HG02642 (cell line): ENCODE measurements around the gene CLMN.
"Not testable (repeated sequence)": the region's sequence is repeated elsewhere in the genome, so short reads cannot be mapped to it uniquely, and the experiment has no call there.

Experiments used
- ATAC-seq: cut with Tn5 transposase; IDR thresholded peaks from one replicate; pipeline ENCODE4 v1.9.1; 2021; ENCODE audit warnings: mild to moderate bottlenecking; ENCODE audit not compliant: unreplicated experiment, poor library complexity

Gene CLMN

DNA sequence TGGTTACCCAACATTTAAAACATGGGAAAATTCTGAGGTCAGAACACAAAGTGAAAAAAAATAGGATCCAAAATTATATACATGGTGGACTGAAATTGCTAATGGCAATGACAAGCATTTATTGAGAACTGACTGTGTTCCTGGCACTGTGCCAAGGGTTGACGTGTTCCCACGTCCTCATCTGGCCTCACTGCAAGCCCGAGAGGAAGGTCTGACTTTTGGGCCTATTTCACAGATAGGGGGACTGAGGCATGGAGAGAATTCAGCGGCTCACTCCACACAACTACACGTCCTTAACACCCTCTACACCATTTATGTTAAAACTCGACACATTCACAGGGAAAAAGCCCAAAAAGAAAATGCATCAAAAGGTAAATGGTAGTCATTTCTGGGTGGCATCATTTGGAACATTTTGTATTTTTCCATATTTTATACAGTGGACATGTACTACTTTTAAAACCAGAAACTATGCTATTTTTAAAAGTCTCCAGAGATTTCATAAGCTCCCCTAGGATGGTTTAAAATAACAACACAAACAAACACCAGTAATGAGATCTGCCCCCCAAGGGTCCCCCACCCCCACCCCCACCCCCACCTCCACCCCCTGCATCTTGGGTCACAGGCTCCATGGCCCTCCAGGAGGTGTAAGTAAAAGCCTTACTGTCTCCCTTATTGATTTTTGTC is 27.7 kb downstream of the CLMN start:
- no peak for ATAC-seq

- ATAC-seq, result no peak
These were observed 28.8 kb downstream of the CLMN start for GRCh38 chr14:95290871-95291431.

GRCh38 chr14:95290021-95290420 is 29.7 kb downstream of the CLMN start:
- ATAC-seq, result no peak

DNA sequence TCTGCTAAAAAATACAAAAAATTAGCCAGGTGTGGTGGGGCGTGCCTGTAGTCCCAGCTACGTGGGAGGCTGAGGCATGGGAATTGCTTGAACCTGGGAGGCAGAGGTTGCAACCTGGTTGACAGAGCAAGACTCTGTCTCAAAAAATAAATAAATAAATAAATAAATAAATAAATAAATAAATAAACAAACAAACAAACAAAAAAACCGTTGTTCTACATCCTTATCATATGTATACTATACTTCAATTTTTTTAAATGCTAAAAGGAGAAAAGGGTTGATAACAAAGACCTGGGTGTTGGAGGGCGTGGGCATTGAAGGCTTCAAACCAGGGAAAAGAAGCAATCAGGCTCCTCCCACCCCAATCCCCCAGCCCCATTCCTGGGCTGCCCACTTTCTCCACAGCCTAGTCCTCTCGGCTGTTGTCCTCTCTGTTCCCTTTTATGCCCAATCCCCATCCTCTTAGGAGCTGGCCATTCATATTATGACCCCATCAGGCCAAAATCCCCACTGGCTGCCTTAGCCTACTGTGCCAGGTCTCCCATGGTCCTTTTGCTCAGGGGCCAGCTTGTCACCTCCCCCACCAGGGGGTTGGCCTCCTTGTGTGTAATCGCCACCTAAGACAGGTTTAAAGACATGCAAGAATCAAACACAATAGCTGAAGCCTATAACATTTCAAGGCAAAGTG is 30.2 kb downstream of the CLMN start:
- no peak for ATAC-seq

DNA sequence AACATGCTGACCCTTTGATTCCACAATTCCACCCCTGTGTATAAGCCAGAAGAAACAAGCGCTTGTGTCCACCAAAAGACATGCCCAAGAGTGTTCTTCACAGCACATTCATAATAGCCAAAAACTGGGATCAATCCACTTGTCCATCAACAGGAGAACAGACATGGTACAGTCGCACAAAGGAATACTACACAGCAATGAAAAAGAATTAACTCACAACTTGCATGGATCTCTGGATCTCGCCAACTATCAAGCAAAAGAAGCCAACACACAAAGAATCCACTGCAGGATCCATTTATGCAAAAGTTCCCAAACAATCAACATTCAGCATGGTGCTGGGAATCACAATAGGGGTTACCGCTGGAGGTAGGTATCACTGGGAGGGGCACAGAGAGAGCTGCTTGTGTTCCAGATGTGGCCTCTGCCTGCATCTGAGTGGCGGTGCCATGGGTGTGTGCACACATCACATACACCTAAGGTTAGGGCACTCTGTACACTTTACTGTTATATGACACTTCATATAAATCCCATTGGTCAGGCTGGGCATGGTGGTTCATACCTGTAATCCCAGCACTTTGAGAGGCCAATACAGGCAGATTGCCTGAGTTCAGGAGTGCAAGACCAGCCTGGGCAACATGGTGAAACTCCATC is 30.9 kb downstream of the CLMN start:
- no peak for ATAC-seq

- ATAC-seq, result no peak
These were observed 32.4 kb downstream of the CLMN start for GRCh38 chr14:95287176-95287754.

- no peak for ATAC-seq
These were observed 33.1 kb downstream of the CLMN start for GRCh38 chr14:95286645-95287044.

DNA sequence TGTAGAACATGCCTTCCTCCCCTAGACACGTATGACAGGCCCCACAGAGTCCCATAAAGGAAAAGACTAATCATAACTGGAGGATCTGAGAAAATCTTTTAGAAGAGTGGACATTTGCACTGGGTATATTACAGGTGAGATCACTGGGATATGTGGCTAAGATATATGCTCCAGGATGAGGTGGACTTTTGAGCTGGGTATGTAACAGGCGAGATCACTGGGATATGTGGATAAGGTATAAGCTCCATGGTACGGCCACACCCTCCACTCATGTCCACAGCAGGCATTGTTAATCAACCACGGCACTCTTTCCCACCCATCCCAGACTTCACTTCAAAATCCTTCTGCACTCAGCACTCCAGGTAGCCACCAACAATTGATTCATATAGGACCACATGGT is 34.1 kb downstream of the CLMN start:
- ATAC-seq, result no peak

DNA sequence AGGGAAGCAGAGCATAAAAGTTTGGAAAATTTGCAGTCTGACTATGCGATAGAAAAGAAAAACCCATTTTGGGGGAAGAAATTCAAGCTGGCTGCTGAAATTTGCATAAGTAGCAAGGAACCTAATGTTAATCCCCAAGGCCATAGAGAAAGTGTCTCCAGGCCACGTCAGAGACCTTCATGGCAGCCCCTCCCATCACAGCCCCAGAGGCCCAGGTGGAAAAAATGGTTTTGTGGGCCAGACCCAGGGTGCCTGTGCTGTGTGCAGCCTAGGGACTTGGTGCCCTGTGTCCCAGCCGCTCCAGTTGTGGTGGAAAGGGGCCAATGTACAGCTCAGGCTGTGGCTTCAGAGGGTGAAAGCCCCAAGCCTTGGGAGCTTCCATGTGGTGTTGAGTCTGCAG is 35.9 kb downstream of the CLMN start:
- ATAC-seq, result not testable (repeated sequence)

DNA sequence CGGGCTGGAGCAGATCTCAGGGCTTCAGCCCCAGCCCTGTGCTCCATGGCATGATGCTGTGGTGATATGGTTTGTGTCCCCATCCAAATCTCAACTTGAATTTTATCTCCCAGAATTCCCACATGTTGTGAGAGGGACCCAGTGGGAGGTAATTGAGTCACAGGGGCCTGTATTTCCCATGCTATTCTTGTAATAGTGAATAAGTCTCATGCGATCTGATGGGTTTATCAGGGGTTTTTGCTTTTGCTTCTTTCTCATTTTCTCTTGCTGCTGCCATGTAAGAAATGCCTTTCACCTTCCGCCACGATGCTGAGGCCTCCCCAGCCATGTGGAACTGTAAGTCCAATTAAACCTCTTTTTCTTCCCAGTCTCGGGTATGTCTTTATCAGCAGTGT is 36.7 kb downstream of the CLMN start:
- ATAC-seq, result not testable (repeated sequence)

DNA sequence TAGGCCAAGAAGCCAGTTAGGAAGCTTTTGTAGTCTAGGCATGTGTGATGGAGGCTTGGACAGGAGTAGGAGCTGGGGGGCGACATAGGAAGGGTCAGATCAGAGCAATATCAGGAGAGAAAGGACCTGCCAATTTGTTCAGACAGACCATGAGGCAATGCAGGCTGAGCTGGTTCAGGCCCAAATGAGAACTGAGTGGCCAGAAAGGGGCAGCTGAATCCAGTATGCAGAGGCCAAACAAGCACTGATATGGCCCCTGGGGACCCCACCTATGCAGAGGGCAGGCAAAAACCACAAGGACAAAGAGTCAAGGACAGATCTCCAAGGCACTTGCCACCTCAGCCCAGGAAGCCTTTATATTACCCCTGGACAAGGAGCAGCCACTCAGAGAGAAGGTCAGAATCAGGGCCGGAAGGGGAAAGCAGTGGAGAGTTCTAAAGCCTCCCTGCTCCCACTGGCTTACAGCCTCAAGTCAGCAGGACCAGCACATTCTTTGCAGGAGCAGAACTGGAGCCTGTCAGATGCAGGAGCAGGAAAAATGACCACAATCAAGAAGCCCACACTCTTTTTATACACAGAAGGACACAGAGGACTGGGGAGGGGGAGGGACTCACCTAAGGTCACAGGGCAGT is 37.2 kb downstream of the CLMN start:
- ATAC-seq, result no peak

DNA sequence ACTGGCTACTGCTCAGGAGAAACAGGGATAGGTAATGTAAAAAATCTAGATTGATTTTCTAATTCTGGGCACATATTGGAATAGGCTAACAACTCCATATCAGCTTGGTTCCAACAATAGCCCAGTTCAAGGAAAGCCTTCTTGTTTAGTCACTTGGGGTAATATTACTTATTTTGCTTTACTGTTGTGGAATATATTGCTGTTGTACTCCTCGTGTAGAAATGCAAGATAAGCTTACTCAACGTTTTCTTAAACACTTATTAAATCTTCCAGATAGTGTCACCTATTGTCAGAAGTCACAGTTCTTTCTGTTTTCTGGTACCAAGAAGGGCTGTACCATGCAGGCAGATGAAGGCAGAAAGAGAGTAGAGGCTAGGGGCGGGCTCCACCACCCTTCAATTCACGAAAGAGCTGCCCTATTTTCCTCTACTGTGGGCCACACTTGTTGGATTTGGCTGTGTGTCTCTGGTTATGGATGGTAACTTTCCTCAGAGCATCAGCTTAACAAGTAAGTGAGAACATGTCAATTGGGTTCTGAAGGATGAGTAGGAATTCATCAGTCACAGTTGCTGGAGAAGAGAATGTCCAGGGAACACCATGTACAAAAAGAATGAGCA is 38.0 kb downstream of the CLMN start:
- ATAC-seq, result no peak

- no peak for ATAC-seq
These were observed 44.2 kb downstream of the CLMN start for GRCh38 chr14:95275494-95275893.

DNA sequence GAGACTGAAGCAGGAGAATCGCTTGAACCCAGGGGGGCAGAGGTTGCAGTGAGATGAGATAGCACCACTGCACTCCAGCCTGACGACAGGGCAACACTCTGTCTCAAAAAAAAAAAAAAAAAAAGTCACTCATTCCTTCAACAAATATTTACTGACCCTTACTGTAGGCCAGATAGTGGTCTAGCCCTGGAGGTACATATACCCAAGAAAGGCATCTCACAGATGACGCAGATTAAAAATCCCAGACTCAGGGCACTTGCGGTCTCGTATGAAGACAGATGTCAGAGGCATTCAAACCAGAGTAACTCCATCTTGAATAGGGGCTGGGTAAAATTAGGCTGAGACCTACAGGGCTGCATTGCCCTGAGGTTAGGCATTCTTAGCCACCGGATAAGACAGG is 44.8 kb downstream of the CLMN start:
- no peak for ATAC-seq

- no peak for ATAC-seq
These were observed 45.4 kb downstream of the CLMN start for GRCh38 chr14:95274279-95274678.

DNA sequence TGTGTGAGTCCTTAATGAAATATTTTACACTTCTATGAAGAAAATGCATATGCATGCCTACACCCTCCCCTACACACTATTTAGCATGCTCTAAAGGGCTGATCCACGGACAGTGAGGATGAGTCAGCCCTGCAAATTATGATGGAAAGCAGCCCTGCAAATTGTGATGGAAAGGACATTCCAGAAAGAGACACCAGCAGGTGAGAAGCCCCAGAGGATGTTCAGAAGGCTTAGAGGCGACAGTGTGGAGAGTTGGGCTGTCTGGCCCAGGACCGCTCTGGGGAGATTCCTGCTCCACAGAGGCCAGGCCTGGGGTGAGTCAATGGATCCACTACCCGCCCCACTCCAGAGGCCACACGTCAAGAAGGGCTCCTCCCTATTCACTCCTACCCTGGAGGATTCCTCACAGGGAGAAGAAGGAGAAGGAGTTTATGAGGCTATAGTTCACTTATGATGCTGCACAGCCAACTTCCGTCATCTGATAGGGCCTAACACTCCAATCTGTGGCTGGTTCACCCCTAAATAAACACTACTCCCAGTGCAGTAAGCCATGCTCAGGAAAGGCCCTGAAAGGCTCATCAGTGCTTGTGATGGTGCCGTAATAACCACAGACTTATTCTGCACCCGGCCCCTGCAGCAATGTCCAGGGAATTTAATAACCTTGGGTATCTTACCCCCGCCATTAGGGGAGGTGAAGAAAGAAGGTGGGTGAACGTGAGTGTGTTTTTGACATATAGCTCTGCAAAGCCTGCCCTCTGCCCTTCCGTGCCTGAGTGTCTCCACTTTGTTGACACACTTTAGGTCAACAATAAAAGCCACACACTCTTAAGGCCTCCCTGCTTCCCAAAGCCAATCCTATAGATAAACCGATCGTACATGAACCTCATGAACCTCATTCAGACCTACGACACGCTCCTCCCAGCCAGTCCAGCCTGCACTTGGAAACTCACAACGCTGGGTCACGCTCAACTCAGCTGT is 46.4 kb downstream of the CLMN start:
- no peak for ATAC-seq

- ATAC-seq, result no peak
These were observed 47.7 kb downstream of the CLMN start for GRCh38 chr14:95272057-95272456.

GRCh38 chr14:95270203-95270602 is 49.5 kb downstream of the CLMN start:
- ATAC-seq, result no peak

DNA sequence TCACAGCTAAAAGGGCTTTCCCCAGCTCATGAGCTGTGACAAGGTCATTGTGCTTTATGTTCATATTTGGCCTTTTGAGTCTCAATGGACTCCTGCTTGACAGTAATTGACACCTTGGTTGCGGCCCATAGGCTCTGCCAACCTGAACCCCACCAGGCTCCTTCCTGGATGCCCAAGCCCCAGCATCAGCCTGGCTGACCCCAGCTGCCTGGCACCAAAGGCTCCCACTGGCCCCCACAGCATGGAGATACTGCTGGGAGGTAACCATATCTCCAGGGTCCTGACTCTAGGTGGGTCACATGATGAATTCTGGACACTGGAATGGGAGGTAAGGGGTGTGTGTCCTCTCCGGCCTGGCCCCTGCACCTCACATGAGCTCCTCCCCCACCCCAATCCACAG is 50.2 kb downstream of the CLMN start:
- no peak for ATAC-seq
